AG10803 (cell line): ENCODE data around the gene DGCR6L.
"Not testable (repeated sequence)": the region's sequence is repeated elsewhere in the genome, so short reads cannot be mapped to it uniquely, and the experiment has no call there.

Source experiments
- DNase-seq: peaks from one replicate; pipeline ENCODE4 v3.0.0; 2010; ENCODE audit warnings: low read depth
- H3K4me3 ChIP-seq: 2 replicates; pipeline ENCODE4 v1.5.1; 2011; ENCODE audit warnings: mild to moderate bottlenecking, low read length, control low read depth
- TF ChIP-seq, protein P1 (sequence below): conservative IDR thresholded peaks from 2 replicates; pipeline ENCODE4 v1.5.1; 2011; ENCODE audit warnings: mild to moderate bottlenecking, low read length, control low read depth, inconsistent platforms

Gene DGCR6L

GRCh38 chr22:20268279-20269012 is 51.4 kb downstream of the DGCR6L start, which contains the start of gene RTN4R:
Gene RTN4R, minus strand, starts transcription at chr22:20268318. Its CDS starts 226 bp downstream, at chr22:20268092.
- DNase-seq, result peak; percentile 30
- H3K4me3 ChIP-seq, result no peak within 1 kb of the TSS
- TF ChIP-seq, protein P1, sequence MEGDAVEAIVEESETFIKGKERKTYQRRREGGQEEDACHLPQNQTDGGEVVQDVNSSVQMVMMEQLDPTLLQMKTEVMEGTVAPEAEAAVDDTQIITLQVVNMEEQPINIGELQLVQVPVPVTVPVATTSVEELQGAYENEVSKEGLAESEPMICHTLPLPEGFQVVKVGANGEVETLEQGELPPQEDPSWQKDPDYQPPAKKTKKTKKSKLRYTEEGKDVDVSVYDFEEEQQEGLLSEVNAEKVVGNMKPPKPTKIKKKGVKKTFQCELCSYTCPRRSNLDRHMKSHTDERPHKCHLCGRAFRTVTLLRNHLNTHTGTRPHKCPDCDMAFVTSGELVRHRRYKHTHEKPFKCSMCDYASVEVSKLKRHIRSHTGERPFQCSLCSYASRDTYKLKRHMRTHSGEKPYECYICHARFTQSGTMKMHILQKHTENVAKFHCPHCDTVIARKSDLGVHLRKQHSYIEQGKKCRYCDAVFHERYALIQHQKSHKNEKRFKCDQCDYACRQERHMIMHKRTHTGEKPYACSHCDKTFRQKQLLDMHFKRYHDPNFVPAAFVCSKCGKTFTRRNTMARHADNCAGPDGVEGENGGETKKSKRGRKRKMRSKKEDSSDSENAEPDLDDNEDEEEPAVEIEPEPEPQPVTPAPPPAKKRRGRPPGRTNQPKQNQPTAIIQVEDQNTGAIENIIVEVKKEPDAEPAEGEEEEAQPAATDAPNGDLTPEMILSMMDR, result peak; percentile 35

DNA sequence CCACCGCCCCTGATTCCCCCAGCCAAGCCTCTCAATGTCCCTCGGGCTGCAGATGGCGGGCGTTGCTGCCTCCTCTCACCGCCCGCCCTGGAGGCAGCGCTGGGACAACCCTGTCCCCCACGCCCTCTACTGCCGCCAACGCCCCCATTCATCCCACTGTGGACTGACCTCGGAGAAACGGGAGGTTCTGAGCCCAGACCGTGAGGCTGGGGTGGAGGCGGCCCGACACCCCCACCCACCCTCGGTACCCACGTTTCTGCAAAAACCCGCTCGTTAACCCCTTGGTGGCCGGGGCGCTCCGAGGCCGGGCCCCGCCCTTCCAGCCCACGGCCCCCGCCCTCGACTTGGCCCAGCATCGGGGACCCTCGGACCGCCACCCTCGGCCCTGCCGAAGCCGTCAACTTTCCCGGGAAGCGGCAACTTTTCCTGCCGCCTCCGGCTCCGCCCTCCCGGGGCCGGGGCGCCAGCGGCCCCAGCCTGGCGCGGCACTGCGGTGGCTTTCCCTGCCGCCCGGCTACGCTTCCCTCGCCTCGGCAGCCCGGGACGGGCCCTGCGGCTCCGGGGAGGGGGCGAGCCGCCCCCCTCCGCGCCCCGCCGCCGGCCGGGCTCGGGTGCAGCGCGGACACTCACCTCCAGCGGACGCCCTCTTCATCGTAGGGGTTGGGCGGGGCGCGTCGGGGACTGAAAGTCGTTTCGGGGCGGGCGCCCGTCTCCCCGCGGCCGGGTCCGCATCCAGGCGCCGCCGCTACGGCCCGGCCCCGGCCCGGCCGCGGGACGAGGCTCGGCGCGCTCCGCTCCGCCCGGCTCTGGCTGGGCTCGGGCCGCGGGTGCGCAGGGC is 52.2 kb downstream of the DGCR6L start:
- DNase-seq, result no peak
- no peak overlapping the region for H3K4me3 ChIP-seq
- TF ChIP-seq, protein P1, result no peak

- DNase-seq, H3K4me3 ChIP-seq: not testable (repeated sequence)
Observed at GRCh38 chr22:20266667-20267440, 53.0 kb downstream of the DGCR6L start.

- H3K4me3 ChIP-seq, DNase-seq: not testable (repeated sequence)
Observed at GRCh38 chr22:20265772-20266666, 53.8 kb downstream of the DGCR6L start.

GRCh38 chr22:20264614-20265452 is 55.0 kb downstream of the DGCR6L start:
- DNase-seq, result no peak
- H3K4me3 ChIP-seq, result no peak overlapping the region
- TF ChIP-seq, protein P1, result no peak
